Stimulated activated CD4-positive, alpha-beta T cell treated with anti-CD3 and anti-CD28 coated beads, TNF-alpha, amount 100 ng/mL, for 1 hour (primary cell): ENCODE measurements around the gene OST4.
A peak's percentile ranks its signal among the peaks of the same experiment; 100 is the strongest.
"Not testable (repeated sequence)": the region's sequence is repeated elsewhere in the genome, so short reads cannot be mapped to it uniquely, and the experiment has no call there.

ENCODE experiments used
- DNase-seq, 3 donors: peaks; one replicate each; pipeline ENCODE4 v3.0.0-alpha.2; 2020; ENCODE audit warnings: low read depth in 3 of 3, low spot score in 1 of 3

Gene OST4

DNA sequence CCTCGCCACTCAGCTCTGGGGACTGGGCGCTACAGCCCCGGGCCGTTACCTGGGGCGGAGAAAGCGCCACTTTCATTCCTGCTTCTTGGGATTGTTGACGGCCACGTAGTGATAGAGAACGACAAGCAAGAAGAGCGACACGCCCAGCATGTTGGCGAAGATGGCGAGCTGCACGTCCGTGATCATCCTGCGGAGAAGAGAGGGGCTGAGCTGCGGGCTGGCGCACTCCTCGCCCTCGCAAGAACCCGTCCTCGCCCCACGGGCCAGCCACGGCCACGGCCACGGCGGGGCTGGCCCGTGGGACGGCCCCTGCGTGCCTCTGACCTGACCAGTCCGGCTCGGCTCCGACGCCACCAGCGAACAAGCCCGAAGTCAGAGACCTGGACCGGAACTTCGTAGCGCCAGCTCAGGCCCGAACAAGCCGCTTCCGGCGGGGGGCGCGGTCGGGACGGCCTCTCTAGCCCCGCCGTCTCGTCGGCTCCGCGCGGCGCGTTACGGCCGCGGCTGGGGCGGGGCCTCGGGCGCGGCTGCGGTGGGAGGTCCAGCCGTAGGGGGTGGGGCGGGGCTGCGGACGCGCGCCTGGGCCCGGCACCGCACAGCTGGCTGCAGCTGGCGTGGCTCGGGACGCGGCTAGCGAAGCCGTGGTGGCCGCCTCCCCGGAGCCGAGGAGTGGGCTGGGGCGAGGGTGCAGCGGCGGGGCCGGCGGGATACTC lies at the start of gene OST4:
OST4 (minus strand) TSS at position 378 of the 713 bp plus-strand sequence.
- peak; percentile 67 to 84 (median 79) for DNase-seq

GRCh38 chr2:27119330-27119670 lies 47.8 kb upstream of the OST4 start:
- DNase-seq = not testable (repeated sequence)

- DNase-seq = peak in 1 of 3 donors; percentile 14
Measured at GRCh38 chr2:27118525-27119329, 47.3 kb upstream of the OST4 start, which contains the start of gene CGREF1. CGREF1 (minus strand) TSS chr2:27119128; CDS start chr2:27104366, 14,762 bp downstream.

DNA sequence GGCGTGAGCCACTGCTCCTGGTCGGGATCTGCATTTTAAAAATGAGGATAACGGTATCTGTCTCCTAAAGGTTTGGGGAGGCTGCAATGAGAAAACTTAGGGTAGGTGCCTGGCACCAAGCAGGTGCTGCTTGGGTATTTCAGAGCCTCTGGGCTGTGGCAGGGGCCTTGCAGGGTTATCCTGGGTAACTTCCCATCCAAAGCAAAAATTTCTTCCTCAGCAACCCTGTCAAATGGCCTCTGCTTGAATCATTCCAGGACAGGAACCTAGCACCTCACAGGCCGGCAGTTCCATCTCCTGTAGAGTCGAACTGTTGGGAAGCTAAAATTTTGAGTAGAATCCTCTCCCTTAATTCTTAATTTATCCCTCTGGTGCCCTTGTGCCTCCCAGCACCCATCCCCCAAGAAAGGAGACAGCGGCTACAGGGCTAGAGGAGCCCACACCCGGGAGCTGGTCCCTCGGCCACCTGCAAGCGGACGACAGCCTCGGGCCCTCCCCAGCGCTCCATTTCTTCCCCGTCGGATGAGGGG lies 46.6 kb upstream of the OST4 start:
- no peak for DNase-seq

DNA sequence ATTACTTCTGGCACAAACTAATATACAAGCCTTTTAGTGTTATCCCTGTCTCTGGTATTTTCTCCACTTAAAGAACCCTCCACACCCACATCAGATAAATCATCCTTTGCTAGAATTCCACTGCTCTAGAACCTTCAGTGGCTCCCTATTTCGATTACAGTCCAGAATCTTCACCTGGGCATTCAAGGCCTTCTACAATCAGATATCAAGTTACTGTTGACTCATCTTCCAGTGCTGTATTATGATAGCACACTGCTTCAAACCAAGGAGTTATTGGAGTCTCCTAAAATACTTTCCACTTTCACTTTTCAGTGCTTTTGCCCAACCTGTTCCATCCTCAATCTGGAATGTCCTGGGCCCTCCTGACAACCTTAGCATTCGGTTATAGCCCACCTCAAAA lies 44.1 kb upstream of the OST4 start:
- no peak for DNase-seq

DNA sequence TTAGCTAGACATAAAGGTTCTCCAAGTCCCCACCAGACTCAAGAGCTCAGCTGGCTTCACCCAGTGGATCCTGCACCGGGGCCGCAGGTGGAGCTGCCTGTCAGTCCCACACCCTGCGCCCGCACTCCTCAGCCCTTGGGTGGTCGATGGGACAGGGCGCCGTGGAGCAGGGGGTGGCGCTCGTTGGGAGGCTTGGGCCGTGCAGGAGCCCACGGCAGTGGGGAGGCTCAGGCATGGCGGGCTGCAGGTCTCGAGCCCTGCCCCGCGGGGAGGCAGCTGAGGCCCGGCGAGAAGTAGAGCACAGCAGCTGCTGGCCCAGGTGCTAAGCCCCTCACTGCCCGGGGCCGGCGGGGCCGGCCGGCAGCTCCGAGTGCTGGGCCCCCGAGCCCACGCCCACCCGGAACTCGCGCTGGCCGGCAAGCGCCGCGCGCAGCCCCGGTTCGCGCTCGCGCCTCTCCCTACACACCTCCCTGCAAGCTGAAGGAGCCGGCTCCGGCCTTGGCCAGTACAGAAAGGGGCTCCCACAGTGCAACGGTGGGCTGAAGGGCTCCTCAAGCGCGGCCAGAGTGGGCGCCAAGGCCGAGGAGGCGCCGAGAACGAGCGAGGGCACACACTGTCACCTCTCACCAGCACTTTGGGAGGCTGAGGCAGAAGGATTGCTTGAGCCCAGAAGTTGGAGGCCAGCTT lies 40.1 kb upstream of the OST4 start:
- DNase-seq = not testable (repeated sequence)

DNA sequence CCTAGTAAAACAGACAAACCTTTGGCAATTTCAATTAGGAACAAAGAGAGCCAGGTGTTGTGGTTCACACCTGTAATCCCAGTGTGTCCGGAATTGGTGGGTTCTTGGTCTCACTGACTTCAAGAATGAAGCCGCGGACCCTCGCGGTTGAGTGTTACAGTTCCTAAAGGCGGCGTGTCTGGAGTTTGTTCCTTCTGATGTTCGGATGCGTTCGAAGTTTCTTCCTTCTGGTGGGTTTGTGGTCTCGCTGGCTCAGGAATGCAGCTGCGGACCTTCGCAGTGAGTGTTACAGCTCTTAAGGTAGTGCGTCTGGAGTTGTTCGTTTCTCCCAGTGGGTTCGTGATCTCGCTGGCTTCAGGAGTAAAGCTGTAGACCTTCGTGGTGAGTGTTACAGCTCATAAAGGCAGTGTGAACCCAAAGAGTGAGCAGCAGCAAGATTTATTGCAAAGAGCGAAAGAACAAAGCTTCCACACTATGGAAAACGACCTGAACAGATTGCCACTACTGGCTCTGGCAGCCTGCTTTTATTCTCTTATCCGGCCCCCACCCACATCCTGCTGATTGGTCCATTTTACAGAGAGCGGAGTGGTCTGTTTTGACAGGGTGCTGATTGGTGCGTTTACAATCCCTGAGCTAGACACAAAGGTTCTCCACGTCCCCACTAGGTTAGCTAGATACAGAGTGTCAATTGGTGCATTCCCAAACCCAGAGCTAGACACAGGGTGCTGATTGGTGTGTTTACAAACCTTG lies 39.3 kb upstream of the OST4 start:
- DNase-seq = not testable (repeated sequence)

DNA sequence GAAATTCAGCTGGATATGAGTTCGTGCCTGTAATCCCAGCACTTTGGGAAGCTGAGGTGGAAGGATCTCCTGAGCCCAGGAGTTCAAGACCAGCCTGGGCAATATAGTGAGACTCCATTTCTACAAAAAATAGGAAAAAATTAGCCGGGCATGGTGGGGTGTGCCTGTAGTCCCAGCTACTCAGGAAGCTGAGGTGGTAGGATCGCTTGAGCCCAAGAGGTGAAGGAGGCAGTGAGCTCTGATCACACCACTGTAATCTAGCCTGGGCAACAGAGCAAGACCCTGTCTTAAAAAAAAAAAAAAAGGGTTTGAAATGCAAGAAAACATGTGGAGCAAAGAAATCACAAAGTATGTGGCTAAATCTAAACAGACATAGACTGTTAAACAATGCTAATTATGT lies 37.6 kb upstream of the OST4 start:
- no peak for DNase-seq

DNA sequence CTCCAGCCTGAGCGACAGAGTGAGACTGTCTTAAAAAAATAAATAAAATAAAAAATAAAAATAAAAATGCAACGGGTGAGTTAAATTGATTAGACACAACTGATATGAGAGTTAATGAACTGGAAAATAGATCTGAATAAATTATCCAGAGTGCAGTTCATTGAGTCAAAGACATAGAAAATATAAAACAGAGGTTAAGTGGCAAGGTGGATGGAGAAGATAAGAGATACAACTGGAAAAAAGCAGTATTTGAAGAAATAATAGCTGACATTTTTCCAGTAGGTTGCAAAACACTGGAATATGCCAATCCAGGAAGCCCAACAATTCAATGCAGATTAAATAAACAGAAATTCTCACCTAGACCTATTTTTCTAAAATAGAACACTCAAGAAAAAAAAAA lies 36.8 kb upstream of the OST4 start:
- DNase-seq = no peak

- no peak for DNase-seq
Measured at GRCh38 chr2:27105981-27106380, 34.5 kb upstream of the OST4 start.

DNA sequence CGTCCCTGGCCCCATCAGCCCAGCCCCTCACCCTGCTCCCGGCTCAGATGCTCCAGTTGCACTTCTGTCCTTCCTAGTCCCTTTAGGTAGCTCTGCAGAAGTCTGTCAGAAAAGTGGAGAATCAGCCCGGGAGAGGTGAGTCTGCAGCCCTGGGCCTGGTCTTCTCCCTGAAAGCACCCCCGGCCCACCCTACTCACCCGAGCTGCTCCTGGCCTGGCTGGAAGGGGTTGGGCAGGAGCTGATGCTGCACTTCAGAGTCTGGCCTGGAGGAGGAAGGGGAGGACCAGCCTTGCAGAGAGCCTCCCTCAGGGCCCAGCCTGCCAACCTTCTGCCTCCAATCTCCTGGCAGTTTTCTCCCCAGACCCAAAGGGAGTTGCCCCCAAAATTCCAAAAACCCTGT lies 30.9 kb upstream of the OST4 start:
- DNase-seq = no peak

DNA sequence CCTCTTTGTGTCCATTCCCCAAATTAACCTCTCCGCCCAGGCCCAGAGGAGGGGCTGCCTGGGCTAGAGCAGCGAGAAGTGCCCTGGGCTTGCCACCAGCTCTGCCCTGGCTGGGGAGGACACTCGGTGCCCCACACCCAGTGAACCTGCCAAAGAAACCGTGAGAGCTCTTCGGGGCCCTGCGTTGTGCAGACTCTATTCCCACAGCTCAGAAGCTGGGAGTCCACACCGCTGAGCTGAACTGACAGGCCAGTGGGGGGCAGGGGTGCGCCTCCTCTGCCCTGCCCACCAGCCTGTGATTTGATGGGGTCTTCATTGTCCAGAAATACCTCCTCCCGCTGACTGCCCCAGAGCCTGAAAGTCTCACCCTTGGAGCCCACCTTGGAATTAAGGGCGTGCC lies 28.6 kb upstream of the OST4 start:
- DNase-seq = no peak

GRCh38 chr2:27099334-27099955 lies 28.0 kb upstream of the OST4 start:
- DNase-seq = no peak

DNA sequence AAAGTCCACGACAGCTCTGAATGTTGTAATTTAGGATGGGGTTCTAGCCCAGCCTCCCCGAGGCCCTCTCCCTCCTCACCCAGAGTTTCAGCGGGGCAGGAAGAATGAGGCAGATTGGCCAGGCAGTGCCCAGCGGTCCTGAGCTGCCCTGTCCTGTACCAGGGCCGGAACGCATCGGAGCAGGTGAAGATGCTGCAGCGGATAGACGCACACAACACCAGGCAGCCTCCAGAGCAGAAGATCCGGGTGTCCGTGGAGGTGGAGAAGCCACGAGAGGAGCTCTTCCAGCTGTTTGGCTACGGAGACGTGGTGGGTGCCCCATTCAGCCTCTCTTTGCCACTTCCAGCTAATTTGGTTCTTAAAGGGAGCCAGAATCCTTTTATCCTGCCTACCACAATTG lies 25.9 kb upstream of the OST4 start:
- DNase-seq = no peak

DNA sequence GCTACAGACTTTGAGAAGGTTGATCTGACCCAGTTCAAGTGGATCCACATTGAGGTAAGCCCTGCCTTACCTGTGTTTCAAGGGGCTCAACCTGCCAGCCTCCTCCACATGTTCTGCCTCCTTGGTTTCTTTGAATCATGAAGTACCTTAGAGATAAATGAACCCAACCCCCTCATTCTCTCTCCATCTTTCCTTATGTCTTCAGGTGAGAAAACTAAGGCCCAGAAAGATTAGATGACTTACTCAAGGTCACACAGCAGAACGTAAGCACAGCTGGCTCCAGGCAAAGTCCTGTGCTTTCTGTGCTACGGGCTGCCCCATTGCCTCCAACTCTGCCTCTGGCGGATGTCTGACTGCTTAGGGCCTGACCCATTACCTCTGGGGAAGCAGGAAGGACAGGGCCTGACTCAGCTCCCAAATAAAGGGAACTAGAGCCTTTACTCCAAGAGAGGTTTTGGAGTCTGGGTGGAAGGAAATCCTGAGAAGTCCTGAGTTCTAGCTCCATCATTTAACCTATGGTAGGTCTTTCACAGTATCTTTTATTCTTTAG lies 25.4 kb upstream of the OST4 start:
- DNase-seq = no peak

GRCh38 chr2:27095745-27096651 lies 24.5 kb upstream of the OST4 start:
- DNase-seq = no peak

DNA sequence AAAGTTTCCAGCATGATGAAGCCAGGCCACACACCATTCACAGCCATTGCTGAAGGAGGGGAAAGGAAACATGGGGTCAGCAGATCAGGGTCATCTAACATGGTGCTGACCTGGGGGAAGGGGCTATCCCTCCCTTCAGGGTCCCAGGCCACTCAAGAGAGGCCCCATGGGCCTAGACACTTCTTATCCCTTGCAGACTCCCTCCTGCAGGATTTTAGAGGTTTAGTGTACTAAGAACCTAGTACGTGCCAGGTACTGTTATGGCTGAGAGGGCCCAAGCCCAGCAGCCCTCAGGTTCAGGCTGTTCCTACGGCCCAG lies 23.9 kb upstream of the OST4 start:
- DNase-seq = no peak

GRCh38 chr2:27094353-27094984 lies 23.0 kb upstream of the OST4 start:
- DNase-seq = no peak
